ENCODE measurements around the gene FBLN5.

The FBLN5 gene

GRCh38 chr14:91946622-91947474 lies 646 bp downstream of the FBLN5 start:
- TF ChIP-seq CTCF (IDR thresholded peaks at IDR 0.05; ENCODE audit: borderline replicate concordance, insufficient read depth, low read depth, low read length): no peak
- H3K4me3 ChIP-seq (ENCODE audit: low read depth, low read length): no peak overlapping the region

GRCh38 chr14:91945751-91946621 lies 1.5 kb downstream of the FBLN5 start:
- no peak overlapping the region for H3K4me3 ChIP-seq (ENCODE audit: low read depth, low read length)
- TF ChIP-seq CTCF (IDR thresholded peaks at IDR 0.05; ENCODE audit: borderline replicate concordance, insufficient read depth, low read depth, low read length): no peak

- no peak overlapping the region for H3K4me3 ChIP-seq (ENCODE audit: low read depth, low read length)
- no peak for TF ChIP-seq CTCF (IDR thresholded peaks at IDR 0.05; ENCODE audit: borderline replicate concordance, insufficient read depth, low read depth, low read length)
These were observed 4.5 kb downstream of the FBLN5 start for GRCh38 chr14:91942946-91943345.

GRCh38 chr14:91942128-91942527 lies 5.4 kb downstream of the FBLN5 start:
- H3K4me3 ChIP-seq (ENCODE audit: low read depth, low read length): no peak overlapping the region
- no peak for TF ChIP-seq CTCF (IDR thresholded peaks at IDR 0.05; ENCODE audit: borderline replicate concordance, insufficient read depth, low read depth, low read length)

- TF ChIP-seq CTCF (IDR thresholded peaks at IDR 0.05; ENCODE audit: borderline replicate concordance, insufficient read depth, low read depth, low read length): no peak
- no peak overlapping the region for H3K4me3 ChIP-seq (ENCODE audit: low read depth, low read length)
These were observed 7.3 kb downstream of the FBLN5 start for GRCh38 chr14:91940209-91940608.

- TF ChIP-seq CTCF (IDR thresholded peaks at IDR 0.05; ENCODE audit: borderline replicate concordance, insufficient read depth, low read depth, low read length): no peak
- H3K4me3 ChIP-seq (ENCODE audit: low read depth, low read length): no peak overlapping the region
These were observed 11.9 kb downstream of the FBLN5 start for GRCh38 chr14:91935586-91935985.
